RPMI7951 (cell line): ENCODE measurements around the gene USP17L11. TPM values are rescaled to one million over a fixed set of nuclear protein-coding genes. Genes with fewer than 3 reads are reported as not detected.
"Not testable (repeated sequence)": the region's sequence is repeated elsewhere in the genome, so short reads cannot be mapped to it uniquely, and the experiment has no call there.

Experiments used
- DNase-seq: peaks from one replicate; pipeline ENCODE4 v3.0.0-alpha.2; 2012; ENCODE audit warnings: low read depth
- total RNA-seq: library from RNA; depleted of rRNA; stranded (reverse); fragments of >200 nt; shearing (Covaris generic); gene quantifications from 2 replicates; pipeline ENCODE4 v1.2.3, GENCODE V29; 2014; rRNA removed

The USP17L11 gene, protein sequence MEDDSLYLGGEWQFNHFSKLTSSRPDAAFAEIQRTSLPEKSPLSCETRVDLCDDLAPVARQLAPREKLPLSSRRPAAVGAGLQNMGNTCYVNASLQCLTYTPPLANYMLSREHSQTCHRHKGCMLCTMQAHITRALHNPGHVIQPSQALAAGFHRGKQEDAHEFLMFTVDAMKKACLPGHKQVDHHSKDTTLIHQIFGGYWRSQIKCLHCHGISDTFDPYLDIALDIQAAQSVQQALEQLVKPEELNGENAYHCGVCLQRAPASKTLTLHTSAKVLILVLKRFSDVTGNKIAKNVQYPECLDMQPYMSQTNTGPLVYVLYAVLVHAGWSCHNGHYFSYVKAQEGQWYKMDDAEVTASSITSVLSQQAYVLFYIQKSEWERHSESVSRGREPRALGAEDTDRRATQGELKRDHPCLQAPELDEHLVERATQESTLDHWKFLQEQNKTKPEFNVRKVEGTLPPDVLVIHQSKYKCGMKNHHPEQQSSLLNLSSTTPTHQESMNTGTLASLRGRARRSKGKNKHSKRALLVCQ
- total RNA-seq: not detected in 2 replicates

DNA sequence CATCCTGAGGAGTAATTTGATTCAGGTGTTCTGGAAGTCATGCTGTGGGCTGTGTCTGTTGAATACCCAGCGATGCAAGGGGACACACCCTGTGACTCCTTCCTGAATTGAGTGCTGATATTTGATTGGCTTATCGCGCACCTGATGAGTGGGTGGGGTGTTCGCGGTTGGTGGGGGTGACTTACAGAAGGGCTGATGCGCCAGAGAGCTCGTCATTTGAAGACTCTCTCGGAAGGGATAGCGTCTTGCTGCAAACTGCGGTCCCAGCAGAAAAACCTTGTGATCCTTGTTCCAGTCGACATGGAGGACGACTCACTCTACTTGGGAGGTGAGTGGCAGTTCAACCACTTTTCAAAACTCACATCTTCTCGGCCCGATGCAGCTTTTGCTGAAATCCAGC lies at the start of gene USP17L11:
Gene USP17L11, plus strand, starts transcription at position 301 of the 400 bp plus-strand sequence. Its CDS starts 0 bp downstream, at position 301.
- DNase-seq: not testable (repeated sequence)

DNA sequence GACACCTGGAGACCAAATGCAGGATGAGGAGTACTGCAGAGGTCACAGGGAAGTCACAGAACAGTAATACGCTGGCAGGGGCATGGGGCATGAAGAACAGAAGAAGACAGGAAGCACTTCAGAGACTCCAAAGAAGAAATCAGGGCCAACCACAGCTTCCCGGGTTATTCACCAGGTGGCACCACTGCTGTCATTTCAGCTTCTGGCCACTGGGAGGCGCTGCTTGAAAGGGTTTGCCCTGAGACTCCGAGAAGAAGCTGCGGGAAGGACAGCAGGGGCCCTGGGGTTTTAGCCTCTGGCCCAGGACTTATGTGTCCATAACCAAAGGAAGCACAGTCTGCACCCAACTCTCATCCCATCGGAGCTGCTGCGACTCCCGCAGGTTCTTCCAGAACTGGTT lies 49.2 kb upstream of the USP17L11 start:
- DNase-seq: not testable (repeated sequence)

DNA sequence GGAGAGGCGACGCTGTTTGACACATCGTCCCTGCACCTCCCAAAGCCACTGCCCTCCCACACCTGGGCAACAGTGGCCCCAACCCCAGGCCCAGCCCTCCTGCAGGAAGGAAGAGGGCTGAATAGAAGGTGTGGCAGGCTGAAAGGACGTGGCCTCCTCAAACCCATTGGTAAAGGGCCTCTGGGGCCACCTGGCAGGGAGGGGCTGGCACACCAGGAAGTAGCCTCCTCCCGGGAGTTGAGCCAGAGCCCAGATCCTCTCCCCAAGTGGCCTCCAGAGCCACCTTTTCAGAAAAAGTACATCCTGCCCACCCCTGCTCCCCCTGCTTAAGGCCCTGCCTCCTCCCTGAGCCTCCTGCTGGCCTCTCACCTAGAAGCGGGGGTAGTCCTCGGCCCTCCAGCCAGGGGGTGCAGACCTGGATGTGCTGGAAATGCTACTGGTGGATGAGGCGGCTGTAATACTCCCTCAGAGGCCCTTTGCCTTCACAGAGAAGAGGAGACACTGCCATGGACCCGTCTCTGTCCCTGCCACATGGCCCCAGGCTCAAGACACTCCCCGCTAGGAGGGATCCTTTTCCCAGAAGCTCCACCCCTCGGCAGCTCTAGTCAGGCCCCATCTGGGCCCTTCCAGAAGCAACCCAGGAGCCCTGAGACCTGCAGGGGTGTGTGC lies 45.3 kb upstream of the USP17L11 start, which contains the start of gene FAM90A26:
Gene FAM90A26, plus strand, starts transcription at position 619 of the 669 bp plus-strand sequence. CDS start 2,764 bp downstream, outside the sequence.
- DNase-seq: not testable (repeated sequence)

DNA sequence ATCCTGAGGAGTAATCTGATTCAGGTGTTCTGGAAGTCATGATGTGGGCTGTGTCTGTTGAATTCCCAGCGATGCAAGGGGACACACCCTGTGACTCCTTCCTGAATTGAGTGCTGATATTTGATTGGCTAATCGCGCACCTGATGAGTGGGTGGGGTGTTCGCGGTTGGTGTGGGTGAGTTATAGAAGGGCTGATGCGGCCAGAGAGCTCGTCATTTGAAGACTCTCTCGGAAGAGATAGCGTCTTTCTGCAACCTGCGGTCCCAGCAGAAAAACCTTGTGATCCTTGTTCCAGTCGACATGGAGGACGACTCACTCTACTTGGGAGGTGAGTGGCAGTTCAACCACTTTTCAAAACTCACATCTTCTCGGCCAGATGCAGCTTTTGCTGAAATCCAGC lies 4.8 kb upstream of the USP17L11 start, which contains the start of gene USP17L10:
Gene USP17L10, plus strand, starts transcription at position 301 of the 400 bp plus-strand sequence. Its CDS starts 0 bp downstream, at position 301.
- DNase-seq: not testable (repeated sequence)

DNA sequence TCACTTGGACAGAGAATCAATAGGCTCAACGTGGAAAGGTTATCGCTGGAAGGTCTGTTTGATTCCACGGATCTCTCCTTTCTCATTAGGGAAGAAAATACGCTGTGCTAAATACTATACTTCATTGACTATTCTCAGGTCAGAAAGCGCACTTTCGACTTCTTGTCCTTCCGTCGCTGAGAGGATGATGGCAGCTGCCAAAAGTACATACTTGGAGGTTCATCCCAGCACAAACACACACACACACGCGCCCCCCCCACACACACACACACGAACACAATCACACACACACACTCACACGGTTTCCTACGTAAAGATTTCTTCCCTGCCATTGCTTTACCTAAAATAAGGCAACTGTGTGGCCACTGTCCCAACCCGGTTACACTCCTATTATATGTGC lies 504 bp upstream of the USP17L11 start:
- not testable (repeated sequence) for DNase-seq

DNA sequence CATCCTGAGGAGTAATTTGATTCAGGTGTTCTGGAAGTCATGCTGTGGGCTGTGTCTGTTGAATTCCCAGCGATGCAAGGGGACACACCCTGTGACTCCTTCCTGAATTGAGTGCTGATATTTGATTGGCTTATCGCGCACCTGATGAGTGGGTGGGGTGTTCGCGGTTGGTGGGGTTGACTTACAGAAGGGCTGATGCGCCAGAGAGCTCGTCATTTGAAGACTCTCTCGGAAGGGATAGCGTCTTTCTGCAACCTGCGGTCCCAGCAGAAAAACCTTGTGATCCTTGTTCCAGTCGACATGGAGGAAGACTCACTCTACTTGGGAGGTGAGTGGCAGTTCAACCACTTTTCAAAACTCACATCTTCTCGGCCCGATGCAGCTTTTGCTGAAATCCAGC lies 4.6 kb downstream of the USP17L11 start, which contains the start of gene USP17L12:
Gene USP17L12, plus strand, starts transcription at position 301 of the 400 bp plus-strand sequence. Its CDS starts 0 bp downstream, at position 301.
- not testable (repeated sequence) for DNase-seq

DNA sequence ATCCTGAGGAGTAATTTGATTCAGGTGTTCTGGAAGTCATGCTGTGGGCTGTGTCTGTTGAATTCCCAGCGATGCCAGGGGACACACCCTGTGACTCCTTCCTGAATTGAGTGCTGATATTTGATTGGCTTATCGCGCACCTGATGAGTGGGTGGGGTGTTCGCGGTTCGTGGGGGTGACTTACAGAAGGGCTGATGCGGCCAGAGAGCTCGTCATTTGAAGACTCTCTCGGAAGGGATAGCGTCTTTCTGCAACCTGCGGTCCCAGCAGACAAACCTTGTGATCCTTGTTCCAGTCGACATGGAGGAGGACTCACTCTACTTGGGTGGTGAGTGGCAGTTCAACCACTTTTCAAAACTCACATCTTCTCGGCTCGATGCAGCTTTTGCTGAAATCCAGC lies 9.4 kb downstream of the USP17L11 start, which contains the start of gene USP17L13:
Gene USP17L13, plus strand, starts transcription at position 301 of the 400 bp plus-strand sequence. Its CDS starts 0 bp downstream, at position 301.
- not testable (repeated sequence) for DNase-seq

DNA sequence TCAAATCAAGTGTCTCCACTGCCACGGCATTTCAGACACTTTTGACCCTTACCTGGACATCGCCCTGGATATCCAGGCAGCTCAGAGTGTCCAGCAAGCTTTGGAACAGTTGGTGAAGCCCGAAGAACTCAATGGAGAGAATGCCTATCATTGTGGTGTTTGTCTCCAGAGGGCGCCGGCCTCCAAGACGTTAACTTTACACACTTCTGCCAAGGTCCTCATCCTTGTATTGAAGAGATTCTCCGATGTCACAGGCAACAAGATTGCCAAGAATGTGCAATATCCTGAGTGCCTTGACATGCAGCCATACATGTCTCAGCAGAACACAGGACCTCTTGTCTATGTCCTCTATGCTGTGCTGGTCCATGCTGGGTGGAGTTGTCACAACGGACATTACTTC lies 15.0 kb downstream of the USP17L11 start:
- DNase-seq: not testable (repeated sequence)

DNA sequence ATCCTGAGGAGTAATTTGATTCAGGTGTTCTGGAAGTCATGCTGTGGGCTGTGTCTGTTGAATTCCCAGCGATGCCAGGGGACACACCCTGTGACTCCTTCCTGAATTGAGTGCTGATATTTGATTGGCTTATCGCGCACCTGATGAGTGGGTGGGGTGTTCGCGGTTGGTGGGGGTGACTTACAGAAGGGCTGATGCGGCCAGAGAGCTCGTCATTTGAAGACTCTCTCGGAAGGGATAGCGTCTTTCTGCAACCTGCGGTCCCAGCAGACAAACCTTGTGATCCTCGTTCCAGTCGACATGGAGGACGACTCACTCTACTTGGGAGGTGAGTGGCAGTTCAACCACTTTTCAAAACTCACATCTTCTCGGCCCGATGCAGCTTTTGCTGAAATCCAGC lies 18.9 kb downstream of the USP17L11 start, which contains the start of gene USP17L15:
Gene USP17L15, plus strand, starts transcription at position 301 of the 400 bp plus-strand sequence. Its CDS starts 0 bp downstream, at position 301.
- not testable (repeated sequence) for DNase-seq

DNA sequence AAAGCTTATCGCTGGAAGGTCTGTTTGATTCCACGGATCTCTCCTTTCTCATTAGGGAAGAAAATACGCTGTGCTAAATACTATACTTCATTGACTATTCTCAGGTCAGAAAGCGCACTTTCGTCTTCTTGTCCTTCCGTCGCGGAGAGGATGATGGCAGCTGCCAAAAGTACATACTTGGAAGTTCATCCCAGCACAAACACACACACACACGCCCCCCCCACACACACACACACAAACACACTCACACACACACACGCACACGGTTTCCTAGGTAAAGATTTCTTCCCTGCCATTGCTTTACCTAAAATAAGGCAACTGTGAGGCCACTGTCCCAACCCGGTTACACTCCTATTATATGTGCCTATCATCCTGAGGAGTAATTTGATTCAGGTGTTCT lies 23.3 kb downstream of the USP17L11 start:
- DNase-seq: not testable (repeated sequence)

DNA sequence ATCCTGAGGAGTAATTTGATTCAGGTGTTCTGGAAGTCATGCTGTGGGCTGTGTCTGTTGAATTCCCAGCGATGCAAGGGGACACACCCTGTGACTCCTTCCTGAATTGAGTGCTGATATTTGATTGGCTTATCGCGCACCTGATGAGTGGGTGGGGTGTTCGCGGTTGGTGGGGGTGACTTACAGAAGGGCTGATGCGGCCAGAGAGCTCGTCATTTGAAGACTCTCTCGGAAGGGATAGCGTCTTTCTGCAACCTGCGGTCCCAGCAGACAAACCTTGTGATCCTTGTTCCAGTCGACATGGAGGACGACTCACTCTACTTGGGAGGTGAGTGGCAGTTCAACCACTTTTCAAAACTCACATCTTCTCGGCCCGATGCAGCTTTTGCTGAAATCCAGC lies 28.4 kb downstream of the USP17L11 start, which contains the start of gene USP17L17:
Gene USP17L17, plus strand, starts transcription at position 301 of the 400 bp plus-strand sequence. Its CDS starts 0 bp downstream, at position 301.
- not testable (repeated sequence) for DNase-seq

DNA sequence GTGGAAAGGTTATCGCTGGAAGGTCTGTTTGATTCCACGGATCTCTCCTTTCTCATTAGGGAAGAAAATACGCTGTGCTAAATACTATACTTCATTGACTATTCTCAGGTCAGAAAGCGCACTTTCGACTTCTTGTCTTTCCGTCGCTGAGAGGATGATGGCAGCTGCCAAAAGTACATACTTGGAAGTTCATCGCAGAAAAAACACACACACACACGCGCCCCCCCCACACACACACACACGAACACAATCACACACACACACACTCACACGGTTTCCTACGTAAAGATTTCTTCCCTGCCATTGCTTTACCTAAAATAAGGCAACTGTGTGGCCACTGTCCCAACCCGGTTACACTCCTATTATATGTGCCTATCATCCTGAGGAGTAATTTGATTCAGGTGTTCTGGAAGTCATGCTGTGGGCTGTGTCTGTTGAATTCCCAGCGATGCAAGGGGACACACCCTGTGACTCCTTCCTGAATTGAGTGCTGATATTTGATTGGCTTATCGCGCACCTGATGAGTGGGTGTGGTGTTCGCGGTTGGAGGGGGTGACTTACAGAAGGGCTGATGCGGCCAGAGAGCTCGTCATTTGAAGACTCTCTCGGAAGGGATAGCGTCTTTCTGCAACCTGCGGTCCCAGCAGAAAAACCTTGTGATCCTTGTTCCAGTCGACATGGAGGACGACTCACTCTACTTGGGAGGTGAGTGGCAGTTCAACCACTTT lies 32.9 kb downstream of the USP17L11 start, which contains the start of gene USP17L18:
Gene USP17L18, plus strand, starts transcription at position 678 of the 728 bp plus-strand sequence. Its CDS starts 0 bp downstream, at position 678.
- DNase-seq: not testable (repeated sequence)

DNA sequence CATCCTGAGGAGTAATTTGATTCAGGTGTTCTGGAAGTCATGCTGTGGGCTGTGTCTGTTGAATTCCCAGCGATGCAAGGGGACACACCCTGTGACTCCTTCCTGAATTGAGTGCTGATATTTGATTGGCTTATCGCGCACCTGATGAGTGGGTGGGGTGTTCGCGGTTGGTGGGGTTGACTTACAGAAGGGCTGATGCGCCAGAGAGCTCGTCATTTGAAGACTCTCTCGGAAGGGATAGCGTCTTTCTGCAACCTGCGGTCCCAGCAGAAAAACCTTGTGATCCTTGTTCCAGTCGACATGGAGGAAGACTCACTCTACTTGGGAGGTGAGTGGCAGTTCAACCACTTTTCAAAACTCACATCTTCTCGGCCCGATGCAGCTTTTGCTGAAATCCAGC lies 37.9 kb downstream of the USP17L11 start, which contains the start of gene USP17L19:
Gene USP17L19, plus strand, starts transcription at position 301 of the 400 bp plus-strand sequence. Its CDS starts 0 bp downstream, at position 301.
- DNase-seq: not testable (repeated sequence)

DNA sequence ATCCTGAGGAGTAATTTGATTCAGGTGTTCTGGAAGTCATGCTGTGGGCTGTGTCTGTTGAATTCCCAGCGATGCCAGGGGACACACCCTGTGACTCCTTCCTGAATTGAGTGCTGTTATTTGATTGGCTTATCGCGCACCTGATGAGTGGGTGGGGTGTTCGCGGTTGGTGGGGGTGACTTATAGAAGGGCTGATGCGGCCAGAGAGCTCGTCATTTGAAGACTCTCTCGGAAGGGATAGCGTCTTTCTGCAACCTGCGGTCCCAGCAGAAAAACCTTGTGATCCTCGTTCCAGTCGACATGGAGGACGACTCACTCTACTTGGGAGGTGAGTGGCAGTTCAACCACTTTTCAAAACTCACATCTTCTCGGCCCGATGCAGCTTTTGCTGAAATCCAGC lies 42.6 kb downstream of the USP17L11 start, which contains the start of gene USP17L20:
Gene USP17L20, plus strand, starts transcription at position 301 of the 400 bp plus-strand sequence. Its CDS starts 0 bp downstream, at position 301.
- not testable (repeated sequence) for DNase-seq

DNA sequence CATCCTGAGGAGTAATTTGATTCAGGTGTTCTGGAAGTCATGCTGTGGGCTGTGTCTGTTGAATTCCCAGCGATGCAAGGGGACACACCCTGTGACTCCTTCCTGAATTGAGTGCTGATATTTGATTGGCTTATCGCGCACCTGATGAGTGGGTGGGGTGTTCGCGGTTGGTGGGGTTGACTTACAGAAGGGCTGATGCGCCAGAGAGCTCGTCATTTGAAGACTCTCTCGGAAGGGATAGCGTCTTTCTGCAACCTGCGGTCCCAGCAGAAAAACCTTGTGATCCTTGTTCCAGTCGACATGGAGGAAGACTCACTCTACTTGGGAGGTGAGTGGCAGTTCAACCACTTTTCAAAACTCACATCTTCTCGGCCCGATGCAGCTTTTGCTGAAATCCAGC lies 47.4 kb downstream of the USP17L11 start, which contains the start of gene USP17L21:
Gene USP17L21, plus strand, starts transcription at position 301 of the 400 bp plus-strand sequence. Its CDS starts 0 bp downstream, at position 301.
- not testable (repeated sequence) for DNase-seq

Other genes starting within 250 kb of the USP17L11 start
- gene FAM90A26, start 45.0 kb upstream of the USP17L11 start, total RNA-seq: not detected in 2 replicates
- gene USP17L10, start 4.7 kb upstream of the USP17L11 start, total RNA-seq: not detected in 2 replicates
- gene USP17L12, start 4.7 kb downstream of the USP17L11 start, total RNA-seq: not detected in 2 replicates
- not detected in 2 replicates for gene USP17L13, start 9.5 kb downstream of the USP17L11 start, total RNA-seq
- gene USP17L15, start 19.0 kb downstream of the USP17L11 start, total RNA-seq: not detected in 2 replicates
- gene USP17L17, start 28.5 kb downstream of the USP17L11 start, total RNA-seq: not detected in 2 replicates
- not detected in 2 replicates for gene USP17L18, start 33.2 kb downstream of the USP17L11 start, total RNA-seq
- not detected in 2 replicates for gene USP17L19, start 38.0 kb downstream of the USP17L11 start, total RNA-seq
- gene USP17L20, start 42.7 kb downstream of the USP17L11 start, total RNA-seq: not detected in 2 replicates
- not detected in 2 replicates for gene USP17L21, start 47.5 kb downstream of the USP17L11 start, total RNA-seq
- not detected in 2 replicates for gene USP17L22, start 52.2 kb downstream of the USP17L11 start, total RNA-seq
- not detected in 2 replicates for gene USP17L24, start 109.8 kb downstream of the USP17L11 start, total RNA-seq
- not detected in 2 replicates for gene USP17L25, start 114.5 kb downstream of the USP17L11 start, total RNA-seq
- not detected in 2 replicates for gene USP17L26, start 119.3 kb downstream of the USP17L11 start, total RNA-seq
- not detected in 2 replicates for gene USP17L5, start 124.0 kb downstream of the USP17L11 start, total RNA-seq
- gene USP17L27, start 128.7 kb downstream of the USP17L11 start, total RNA-seq: not detected in 2 replicates
- not detected in 2 replicates for gene USP17L28, start 133.5 kb downstream of the USP17L11 start, total RNA-seq
- not detected in 2 replicates for gene USP17L29, start 138.2 kb downstream of the USP17L11 start, total RNA-seq
- gene USP17L30, start 147.7 kb downstream of the USP17L11 start, total RNA-seq: not detected in 2 replicates
- gene DEFB131A, start 229.0 kb downstream of the USP17L11 start, total RNA-seq: not detected in 2 replicates